Keratinocyte (primary cell): ENCODE data around the gene TNFSF10. TPM values are rescaled to one million over a fixed set of nuclear protein-coding genes. Genes with fewer than 3 reads are reported as not detected.

Source experiments
- DNase-seq: peaks from one replicate; pipeline ENCODE4 v3.0.0-alpha.2; 2011; ENCODE audit warnings: low read depth, missing footprints, low spot score
- FAIRE-seq: peaks from 2 replicates; lab custom pipeline; 2011; peaks lifted over from hg19 to GRCh38; lab: Jason Lieb, UNC
- H2AFZ ChIP-seq: 2 replicates; pipeline ENCODE4 v1.6.0; 2012; ENCODE audit warnings: low read length, control low read depth, inconsistent platforms; ENCODE audit not compliant: control insufficient read depth
- H3K27ac ChIP-seq: 2 replicates; pipeline ENCODE4 v1.5.1; 2011; ENCODE audit warnings: low read length; ENCODE audit not compliant: control insufficient read depth, insufficient read depth
- H3K27me3 ChIP-seq: 3 replicates; pipeline ENCODE4 v1.6.0; 2011; ENCODE audit warnings: low read length; ENCODE audit not compliant: control insufficient read depth, insufficient read depth; ENCODE audit errors: extremely low read depth
- H3K36me3 ChIP-seq, 2 experiments: 2 replicates in 1 of 2; 3 replicates in 1 of 2; pipeline ENCODE4 v1.5.1; 2011; ENCODE audit warnings: low read length in 2 of 2, mild to moderate bottlenecking in 1 of 2; ENCODE audit not compliant: control insufficient read depth in 2 of 2, insufficient read depth in 2 of 2; ENCODE audit errors: extremely low read depth in 1 of 2
- H3K4me1 ChIP-seq: 3 replicates; pipeline ENCODE4 v1.5.1; 2011; ENCODE audit warnings: low read length; ENCODE audit not compliant: control insufficient read depth, insufficient read depth; ENCODE audit errors: extremely low read depth
- H3K4me2 ChIP-seq: 3 replicates; pipeline ENCODE4 v1.6.0; 2011; ENCODE audit warnings: low read depth, low read length; ENCODE audit not compliant: control insufficient read depth, insufficient read depth; ENCODE audit errors: extremely low read depth
- H3K4me3 ChIP-seq, 3 experiments: fragments of 200-600 bp in 1 of 3; sonication (generic) in 1 of 3; 2 replicates in 2 of 3; 3 replicates in 1 of 3; pipeline ENCODE4 v1.5.1; 2011 to 2016; ENCODE audit warnings: low read length in 3 of 3, mild to moderate bottlenecking in 3 of 3, control low read depth in 2 of 3, inconsistent platforms in 1 of 3, low read depth in 1 of 3, mixed read lengths in 1 of 3, mixed run types in 1 of 3, moderate library complexity in 1 of 3; ENCODE audit not compliant: control insufficient read depth in 2 of 3, insufficient read depth in 2 of 3; ENCODE audit errors: extremely low read depth in 1 of 3
- H3K79me2 ChIP-seq: 2 replicates; pipeline ENCODE4 v1.6.0; 2012; ENCODE audit warnings: low read length; ENCODE audit not compliant: control insufficient read depth, insufficient read depth
- H3K9ac ChIP-seq: 3 replicates; pipeline ENCODE4 v1.6.0; 2011; ENCODE audit warnings: low read length; ENCODE audit not compliant: control insufficient read depth, insufficient read depth; ENCODE audit errors: extremely low read depth
- H3K9me1 ChIP-seq: 3 replicates; pipeline ENCODE4 v1.6.0; 2011; ENCODE audit warnings: low read length; ENCODE audit not compliant: control insufficient read depth, insufficient read depth; ENCODE audit errors: extremely low read depth
- H3K9me3 ChIP-seq: 2 replicates; pipeline ENCODE4 v1.5.1; 2012; ENCODE audit warnings: low read depth, low read length; ENCODE audit not compliant: control insufficient read depth
- H4K20me1 ChIP-seq: 3 replicates; pipeline ENCODE4 v1.6.0; 2011; ENCODE audit warnings: low read length; ENCODE audit not compliant: control insufficient read depth, insufficient read depth; ENCODE audit errors: extremely low read depth
- CTCF ChIP-seq, 3 experiments: IDR thresholded peaks in 1 of 3; conservative IDR thresholded peaks in 1 of 3; optimal IDR thresholded peaks in 1 of 3; 2 replicates in 2 of 3; 3 replicates in 1 of 3; pipeline versions ENCODE3 to v1.5.1; 2011; ENCODE audit warnings: low read length in 3 of 3, mild to moderate bottlenecking in 3 of 3, moderate library complexity in 2 of 3, control low read depth in 1 of 3, inconsistent platforms in 1 of 3; ENCODE audit not compliant: insufficient read depth in 2 of 3; ENCODE audit errors: extremely low read depth in 1 of 3
- EZH2 ChIP-seq: IDR thresholded peaks from one replicate; pipeline ENCODE4 v1.6.1; 2012; ENCODE audit warnings: inconsistent platforms, mild to moderate bottlenecking, low read length, moderate library complexity
- dilution Hi-C: fragments of 300-500 bp; cut with MboI; formaldehyde crosslinking; loops from one replicate; pipeline ENCODE4 v1.7.0; 2020; ENCODE audit warnings: low sequenced_read_pairs; ENCODE audit not compliant: extremely low pct_ligation_motif_present
- polyA plus RNA-seq, 5 experiments: library from polyadenylated mRNA; depleted of rRNA in 3 of 5; stranded (reverse) in 3 of 5; stranded (forward) in 1 of 5; unstranded in 1 of 5; fragments of >200 nt; gene quantifications; 1 replicate in 1 of 5; 2 replicates in 3 of 5; 3 replicates in 1 of 5; pipeline versions ENCODE4 v1.2.1 to v1.2.3, GENCODE V29; 2011 to 2012; ENCODE audit warnings: missing spikeins in 2 of 5, low read depth in 1 of 5, low replicate concordance in 1 of 5

The TNFSF10 gene
- polyA plus RNA-seq, 1 donor (not counting 4 experiments of a cell fraction or from before 2014, with no cell fraction given), result 21.7 TPM

- Histone ChIP-seq H3K9me1 (no peaks in the 10 kb centered on the region), H3K27ac (no peak overlapping the region), H3K4me2 (no peak overlapping the region), H3K4me3 (no peak overlapping the region), H3K36me3 (no peaks in the 10 kb centered on the region), H2AFZ (no peak overlapping the region), H3K9me3 (no peaks in the 10 kb centered on the region), H3K79me2 (no peaks in the 10 kb centered on the region), H3K4me1 (peaks cover 12% of the 10 kb centered on the region), H4K20me1 (no peaks in the 10 kb centered on the region), H3K9ac (no peak overlapping the region), H3K27me3 (no peaks in the 10 kb centered on the region)
- FAIRE-seq, result no peak
- TF ChIP-seq EZH2, result no peak
- no peak for DNase-seq
- dilution Hi-C loops, result no loop called here
These were observed 28.6 kb upstream of the TNFSF10 start for GRCh38 chr3:172551874-172552273.

GRCh38 chr3:172550347-172550943 lies 27.2 kb upstream of the TNFSF10 start:
- TF ChIP-seq EZH2 (no peak), CTCF (optimal IDR thresholded peaks at IDR 0.05 in 1 of 3, IDR thresholded peaks at IDR 0.05 in 1 of 3, conservative IDR thresholded peaks at IDR 0.05 in 1 of 3; ENCODE audit: extremely low read depth in 1 of 3, insufficient read depth in 2 of 3, low read length in 3 of 3) (no peak)
- H3K4me1 ChIP-seq, result peaks cover 25% of the 10 kb centered on the region
- H2AFZ ChIP-seq, result no peak overlapping the region
- H3K9ac ChIP-seq, result no peak overlapping the region
- no peak overlapping the region for H3K4me3 ChIP-seq
- DNase-seq (peak; percentile 90), FAIRE-seq (peak; percentile 98)
- dilution Hi-C loops, result no loop called here
- H3K36me3 ChIP-seq, result no peaks in the 10 kb centered on the region
- H3K27ac ChIP-seq, result peak overlapping the region; percentile 48
- no peaks in the 10 kb centered on the region for H3K27me3 ChIP-seq
- no peaks in the 10 kb centered on the region for H3K79me2 ChIP-seq
- H3K4me2 ChIP-seq, result no peak overlapping the region
- no peaks in the 10 kb centered on the region for H4K20me1 ChIP-seq
- no peaks in the 10 kb centered on the region for H3K9me1 ChIP-seq
- no peaks in the 10 kb centered on the region for H3K9me3 ChIP-seq

GRCh38 chr3:172549144-172549543 lies 25.9 kb upstream of the TNFSF10 start:
- H3K9me1 ChIP-seq, result no peaks in the 10 kb centered on the region
- H3K4me1 ChIP-seq, result peaks cover 25% of the 10 kb centered on the region
- H3K4me3 ChIP-seq, result no peak overlapping the region
- no peak overlapping the region for H2AFZ ChIP-seq
- dilution Hi-C loops, result no loop called here
- no peaks in the 10 kb centered on the region for H3K36me3 ChIP-seq
- no peak overlapping the region for H3K9ac ChIP-seq
- H4K20me1 ChIP-seq, result no peaks in the 10 kb centered on the region
- H3K79me2 ChIP-seq, result no peaks in the 10 kb centered on the region
- H3K4me2 ChIP-seq, result no peak overlapping the region
- no peak for DNase-seq
- H3K27me3 ChIP-seq, result no peaks in the 10 kb centered on the region
- no peaks in the 10 kb centered on the region for H3K9me3 ChIP-seq
- FAIRE-seq, result no peak
- no peak overlapping the region for H3K27ac ChIP-seq
- no peak for TF ChIP-seq CTCF (optimal IDR thresholded peaks at IDR 0.05 in 1 of 3, IDR thresholded peaks at IDR 0.05 in 1 of 3, conservative IDR thresholded peaks at IDR 0.05 in 1 of 3; ENCODE audit: extremely low read depth in 1 of 3, insufficient read depth in 2 of 3, low read length in 3 of 3)
- TF ChIP-seq EZH2, result no peak
